IPS-NIHi7 (cell line): ENCODE measurements around the gene CFAP54.
"Not testable (repeated sequence)": the region's sequence is repeated elsewhere in the genome, so short reads cannot be mapped to it uniquely, and the experiment has no call there.

Experiments used
- DNase-seq: peaks from one replicate; pipeline ENCODE4 v3.0.0; 2012; ENCODE audit warnings: mixed read lengths; ENCODE audit errors: extremely low spot score

The CFAP54 gene

DNA sequence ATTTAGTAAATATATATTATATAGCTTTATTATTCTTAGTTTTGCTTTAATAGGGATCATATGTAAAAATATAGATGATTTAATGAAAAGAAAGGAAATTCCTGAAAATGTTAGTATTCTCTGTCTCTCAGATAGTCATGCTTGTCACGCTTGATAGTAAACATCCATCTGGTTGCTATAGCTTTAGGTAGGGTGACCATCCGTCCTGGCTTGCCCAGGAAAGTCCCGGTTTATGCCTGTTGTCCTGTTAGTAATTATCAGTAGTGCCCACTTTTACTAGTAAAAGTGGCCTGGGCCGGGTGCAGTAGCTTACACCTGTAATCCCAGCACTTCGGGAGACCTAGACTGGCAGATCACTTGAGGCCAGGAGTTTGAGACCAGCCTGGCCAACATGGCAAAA is 23.8 kb downstream of the CFAP54 start:
- no peak for DNase-seq

- DNase-seq, result no peak
Measured at GRCh38 chr12:96513681-96514080, 24.3 kb downstream of the CFAP54 start.

DNA sequence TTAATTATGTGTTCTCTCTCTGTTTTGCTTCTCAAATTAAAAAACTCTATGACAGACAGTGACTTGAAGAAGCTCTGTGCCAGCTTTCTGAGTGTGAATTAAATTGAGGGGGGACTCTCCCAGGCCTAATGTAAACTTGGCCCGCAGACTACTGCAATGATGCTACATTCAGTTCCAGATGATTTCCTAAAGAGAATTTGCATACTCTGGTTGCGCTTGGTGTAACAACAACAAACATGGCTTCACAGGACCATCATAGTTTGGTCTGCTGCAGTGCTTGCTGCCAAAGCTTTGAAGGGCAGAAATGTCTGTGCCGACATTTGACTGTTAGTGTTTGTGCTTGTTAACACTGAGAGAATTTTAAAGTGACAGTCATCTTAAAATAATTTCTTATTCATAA is 25.0 kb downstream of the CFAP54 start:
- no peak for DNase-seq

DNA sequence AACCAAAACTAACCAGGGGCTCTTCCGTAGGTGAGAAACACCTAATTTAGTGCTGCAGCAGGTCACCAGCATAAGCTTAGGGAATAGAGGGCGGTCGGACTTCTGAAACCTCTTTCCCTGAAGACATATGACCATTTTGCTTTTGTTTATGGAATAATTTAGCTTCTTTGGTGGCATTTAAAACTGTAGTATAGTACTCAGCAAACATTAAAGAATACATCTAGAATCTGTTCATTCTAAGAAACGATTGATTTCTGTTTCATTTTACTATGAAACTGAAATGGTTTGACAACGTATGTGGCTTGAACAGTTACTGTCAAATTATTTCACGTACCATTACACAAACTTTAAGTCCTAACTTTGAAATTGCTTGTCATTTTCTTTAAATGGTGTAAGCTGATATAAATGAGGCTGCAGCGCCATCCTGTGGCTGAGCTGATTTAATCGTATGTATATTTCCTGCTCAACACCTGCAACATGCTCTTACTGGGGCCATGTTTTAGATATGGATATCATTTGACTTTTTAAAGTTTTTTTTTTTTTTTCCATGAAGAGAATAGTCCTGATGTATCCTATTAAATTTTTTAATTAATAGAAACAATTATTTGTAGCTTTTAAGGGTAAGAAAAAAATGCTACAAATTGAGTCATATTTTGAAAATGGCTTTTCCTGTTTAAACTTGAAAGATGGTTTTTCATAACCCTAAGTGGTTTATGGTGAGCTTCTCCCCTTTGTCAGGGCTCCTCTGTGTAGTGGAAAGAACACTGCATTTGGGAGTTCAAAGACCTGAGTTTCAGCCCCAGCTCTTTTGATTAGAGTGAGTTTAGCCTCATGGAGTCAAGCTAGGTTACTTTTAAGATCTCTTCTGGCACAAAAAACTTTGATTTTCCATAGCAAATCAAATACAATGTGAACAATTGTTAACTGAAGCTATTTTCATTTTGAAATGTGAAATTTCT is 27.4 kb downstream of the CFAP54 start:
- peak; percentile 38 for DNase-seq

DNA sequence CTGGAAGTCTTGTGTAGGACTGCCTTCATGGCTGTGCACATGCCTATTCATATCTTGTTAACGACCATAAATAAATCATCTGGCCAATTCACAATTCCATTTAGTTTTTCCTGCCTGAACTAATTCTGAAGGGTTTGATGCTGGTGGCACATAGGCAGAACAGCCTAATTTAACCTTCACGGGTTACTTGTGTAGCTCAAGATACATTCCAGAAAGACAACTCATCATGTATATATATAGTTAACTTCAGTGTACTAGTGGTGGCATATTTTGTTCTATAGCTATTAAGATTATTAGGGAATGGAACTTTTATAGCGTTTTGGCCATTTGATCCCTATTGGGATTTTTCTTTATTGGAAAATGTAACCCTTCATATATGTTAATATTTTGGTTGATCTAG is 31.4 kb downstream of the CFAP54 start:
- no peak for DNase-seq

DNA sequence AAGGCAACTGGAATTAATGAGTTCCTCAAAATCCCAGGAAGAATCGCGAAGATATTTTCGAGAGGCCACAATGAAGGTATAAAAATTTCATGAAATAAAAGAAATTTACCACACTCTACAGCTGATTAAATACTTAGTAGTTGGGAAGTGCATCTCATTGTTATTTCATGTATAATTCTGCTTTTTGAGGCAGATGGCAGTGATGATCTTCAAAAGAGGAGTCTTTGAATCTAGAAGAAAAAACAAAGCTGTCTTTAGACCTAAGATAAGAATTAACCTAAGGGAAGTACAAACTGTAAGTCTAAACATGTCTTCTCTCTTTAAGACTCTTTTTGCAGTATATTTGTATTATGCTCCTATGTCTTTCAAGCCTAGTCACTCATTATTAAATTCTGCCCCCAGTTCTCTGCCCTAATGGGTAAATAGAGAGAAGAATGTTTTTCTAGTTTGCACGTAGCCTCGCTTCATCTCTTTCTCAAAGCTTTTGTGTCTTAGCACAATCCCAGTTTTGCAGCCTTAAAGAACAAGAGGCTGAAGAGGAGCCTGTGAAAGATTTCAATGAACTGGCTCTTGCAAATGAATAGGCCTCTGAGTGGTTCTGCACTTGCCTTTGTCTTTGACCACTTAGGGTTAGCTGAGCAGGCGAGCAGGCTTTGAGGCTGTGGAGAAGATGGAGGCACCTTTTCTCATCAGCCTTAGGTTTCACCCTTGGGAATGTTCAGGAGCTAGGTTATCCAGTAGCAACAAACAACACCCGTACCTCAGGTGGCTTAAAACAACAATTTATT is 32.7 kb downstream of the CFAP54 start:
- peak; percentile 22 for DNase-seq

GRCh38 chr12:96522690-96523089 is 33.3 kb downstream of the CFAP54 start:
- no peak for DNase-seq

- DNase-seq, result no peak
Measured at GRCh38 chr12:96526110-96526509, 36.7 kb downstream of the CFAP54 start.

- DNase-seq, result no peak
Measured at GRCh38 chr12:96529912-96530311, 40.5 kb downstream of the CFAP54 start.

GRCh38 chr12:96534339-96534738 is 45.0 kb downstream of the CFAP54 start:
- DNase-seq, result no peak

DNA sequence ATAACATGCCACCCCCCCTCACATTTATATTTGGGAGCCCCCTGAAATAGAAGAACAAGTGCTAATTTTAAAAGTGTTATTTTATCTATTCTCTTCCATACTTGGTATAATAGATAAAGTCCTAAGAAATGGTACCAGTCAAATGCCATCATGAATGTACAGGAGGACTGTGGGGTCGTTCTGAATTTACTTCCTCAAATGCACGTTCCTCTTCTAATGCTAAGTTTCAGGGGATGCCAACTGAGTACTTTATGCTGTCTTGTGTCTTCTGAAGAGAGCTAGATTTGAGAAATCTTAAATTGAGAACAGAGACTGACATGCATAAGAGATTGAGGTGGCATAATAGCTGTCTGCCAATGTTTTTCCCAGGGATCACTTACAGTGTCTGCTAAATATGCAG is 59.0 kb downstream of the CFAP54 start:
- DNase-seq, result no peak

GRCh38 chr12:96549341-96549740 is 60.0 kb downstream of the CFAP54 start:
- no peak for DNase-seq

GRCh38 chr12:96570579-96570978 is 81.2 kb downstream of the CFAP54 start:
- DNase-seq, result no peak

DNA sequence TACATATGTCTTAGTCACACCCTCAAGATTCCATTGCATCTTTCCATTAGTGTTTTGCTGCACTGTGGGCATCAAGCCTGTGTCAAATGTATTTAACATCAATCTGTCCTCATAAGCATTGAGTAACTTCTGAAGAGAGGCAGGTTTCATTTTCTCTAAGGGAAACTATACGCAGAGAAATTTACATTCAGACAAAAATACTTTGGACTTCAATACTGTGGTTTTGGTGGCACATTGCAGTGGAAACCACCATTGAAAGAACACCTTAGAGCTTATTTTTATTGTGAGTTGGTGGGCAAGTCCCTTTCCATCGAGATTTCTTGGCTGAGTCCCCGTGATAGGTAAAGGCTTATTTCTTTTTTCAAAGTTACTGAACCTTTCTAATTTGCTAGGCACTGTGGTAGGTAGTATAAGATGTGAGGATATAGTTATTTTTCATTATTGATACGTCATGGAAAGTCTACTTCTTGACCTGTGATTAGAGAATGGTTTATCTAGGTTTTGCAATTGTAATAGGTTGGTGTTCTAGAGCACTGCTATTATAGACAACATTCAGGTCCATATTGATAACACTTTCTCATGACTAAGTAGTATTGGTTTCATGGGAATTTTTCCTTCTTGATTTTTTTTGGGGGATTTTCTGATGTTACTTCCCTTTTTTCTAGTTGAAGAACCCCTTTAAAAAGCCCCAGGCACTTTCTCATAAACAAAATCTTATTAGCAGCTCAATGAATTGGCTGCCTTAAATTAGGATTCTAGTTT is 81.9 kb downstream of the CFAP54 start:
- no peak for DNase-seq

DNA sequence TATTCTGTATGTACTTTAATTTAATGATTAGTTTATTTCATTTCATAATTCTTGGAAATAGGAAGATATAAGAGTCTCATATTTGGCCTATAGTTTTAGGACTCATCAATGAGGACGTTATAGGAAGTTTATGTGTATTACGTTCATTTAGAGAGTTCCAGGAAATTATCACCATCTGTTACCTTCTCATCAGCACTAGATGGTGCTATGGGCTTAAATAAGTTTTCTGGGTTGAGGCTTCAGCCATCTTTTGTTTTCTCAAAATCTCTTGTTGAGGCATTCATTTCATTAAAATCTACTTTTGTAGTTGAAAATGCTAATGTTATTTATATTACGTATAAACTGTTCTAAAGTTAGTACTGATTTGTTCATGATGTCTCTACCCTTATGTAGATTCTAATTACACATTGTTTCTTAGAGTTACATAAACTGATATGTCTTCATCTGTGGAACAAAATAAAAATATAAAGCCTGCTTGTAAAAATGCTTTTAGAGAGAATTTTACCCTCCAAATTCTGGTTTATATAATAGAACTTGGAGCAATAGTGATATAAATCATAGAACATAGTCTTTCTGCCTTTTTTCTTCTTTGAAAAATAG is 89.2 kb downstream of the CFAP54 start:
- DNase-seq, result peak; percentile 54

DNA sequence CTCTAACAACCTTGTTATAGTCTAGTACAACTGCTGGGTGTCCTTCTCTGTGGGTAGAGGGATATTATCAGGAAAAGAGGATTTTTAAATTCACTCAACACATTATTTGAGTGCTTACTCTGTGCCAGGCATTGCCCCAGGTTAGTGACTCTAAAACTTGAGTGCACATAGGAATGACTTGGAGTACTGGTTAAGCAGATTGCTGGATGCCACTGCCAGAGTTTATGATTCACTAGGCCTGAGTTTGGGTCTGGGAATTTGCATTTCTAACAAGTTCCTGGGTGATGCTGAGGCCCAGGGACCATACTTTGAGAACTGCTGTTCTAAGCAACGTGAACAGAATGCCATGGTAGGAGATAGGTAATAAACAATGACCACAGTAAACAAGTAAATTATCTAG is 96.6 kb downstream of the CFAP54 start:
- DNase-seq, result no peak

DNA sequence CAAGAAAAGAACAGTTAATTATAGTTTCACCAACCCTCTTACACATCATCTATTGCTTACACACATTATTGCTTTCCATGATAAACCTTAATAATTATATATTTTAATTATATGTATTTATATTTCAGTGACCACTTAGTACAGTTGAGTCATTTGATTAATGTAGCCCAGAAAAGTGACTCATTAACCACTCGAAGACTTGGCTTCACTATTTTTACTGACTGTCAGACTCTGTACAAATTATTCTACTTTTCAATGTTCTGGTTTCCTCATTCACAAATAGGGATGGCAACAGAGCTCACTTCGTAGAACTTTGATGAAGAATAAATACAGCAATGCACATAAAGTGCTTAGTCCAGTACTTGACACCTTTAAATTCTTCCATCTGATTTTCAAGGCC is 98.3 kb downstream of the CFAP54 start:
- no peak for DNase-seq

DNA sequence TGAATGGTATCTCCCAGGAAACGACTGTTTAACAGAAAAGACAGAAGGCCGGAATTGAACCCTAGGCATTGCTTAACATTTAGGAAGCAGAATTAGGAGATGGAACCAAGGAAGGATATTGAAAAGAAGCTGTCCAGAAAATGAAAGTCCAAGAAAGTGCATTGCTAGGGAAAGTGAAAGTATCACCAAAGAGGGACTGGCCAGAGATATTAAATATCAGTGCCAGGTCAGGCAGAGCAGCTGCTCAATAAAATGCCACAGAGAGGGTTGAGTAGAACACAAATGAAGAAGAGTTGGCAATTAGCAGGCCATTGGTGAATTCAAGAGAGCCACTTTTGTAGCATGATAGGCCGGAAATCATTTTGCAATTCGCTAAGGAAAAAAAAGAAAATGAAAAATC is 101.6 kb downstream of the CFAP54 start:
- no peak for DNase-seq

- DNase-seq, result not testable (repeated sequence)
Measured at GRCh38 chr12:96604374-96604773, 115.0 kb downstream of the CFAP54 start.

GRCh38 chr12:96605684-96606083 is 116.3 kb downstream of the CFAP54 start:
- DNase-seq, result no peak

GRCh38 chr12:96606134-96606533 is 116.8 kb downstream of the CFAP54 start:
- no peak for DNase-seq

GRCh38 chr12:96606644-96607043 is 117.3 kb downstream of the CFAP54 start:
- DNase-seq, result no peak
